HG02623 (cell line): ENCODE results near the gene TMEM132C.
"Not testable (repeated sequence)": the region's sequence is repeated elsewhere in the genome, so short reads cannot be mapped to it uniquely, and the experiment has no call there.

ENCODE experiments used
- ATAC-seq: cut with Tn5 transposase; IDR thresholded peaks from one replicate; pipeline ENCODE4 v1.9.1; 2021; ENCODE audit warnings: moderate library complexity; ENCODE audit not compliant: unreplicated experiment

TMEM132C gene

DNA sequence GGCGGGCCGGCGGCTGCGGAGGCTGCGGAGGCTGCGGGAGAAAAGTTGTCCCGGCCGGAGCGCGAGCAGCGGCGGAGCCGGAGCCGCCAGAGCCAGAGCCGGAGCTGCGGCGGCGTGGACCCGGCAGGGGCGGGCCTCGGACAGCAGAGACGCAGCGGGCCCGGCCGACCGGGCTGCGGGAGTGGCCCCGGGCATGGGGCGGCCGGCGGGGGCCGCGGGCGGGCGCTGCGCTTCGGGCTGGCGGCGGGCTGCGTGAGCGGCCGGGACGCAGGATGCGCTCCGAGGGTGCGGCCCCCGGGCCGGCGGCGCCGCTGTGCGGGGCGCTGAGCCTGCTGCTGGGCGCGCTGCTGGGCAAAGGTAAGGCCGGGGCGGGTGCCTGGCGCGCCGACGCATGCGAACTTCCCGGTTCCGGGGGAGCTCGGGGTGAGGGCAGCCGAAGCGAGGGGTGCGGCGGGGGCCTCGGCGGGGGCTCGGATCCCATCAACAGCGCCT lies at the start of gene TMEM132C:
Gene TMEM132C (plus strand): TSS at position 40 of the 492 bp plus-strand sequence. CDS start 233 bp downstream, at position 273.
- no peak for ATAC-seq

- no peak for ATAC-seq
Observed at GRCh38 chr12:128224226-128224625, 42.7 kb upstream of the TMEM132C start.

- ATAC-seq = no peak
Observed at GRCh38 chr12:128228581-128228980, 38.4 kb upstream of the TMEM132C start.

DNA sequence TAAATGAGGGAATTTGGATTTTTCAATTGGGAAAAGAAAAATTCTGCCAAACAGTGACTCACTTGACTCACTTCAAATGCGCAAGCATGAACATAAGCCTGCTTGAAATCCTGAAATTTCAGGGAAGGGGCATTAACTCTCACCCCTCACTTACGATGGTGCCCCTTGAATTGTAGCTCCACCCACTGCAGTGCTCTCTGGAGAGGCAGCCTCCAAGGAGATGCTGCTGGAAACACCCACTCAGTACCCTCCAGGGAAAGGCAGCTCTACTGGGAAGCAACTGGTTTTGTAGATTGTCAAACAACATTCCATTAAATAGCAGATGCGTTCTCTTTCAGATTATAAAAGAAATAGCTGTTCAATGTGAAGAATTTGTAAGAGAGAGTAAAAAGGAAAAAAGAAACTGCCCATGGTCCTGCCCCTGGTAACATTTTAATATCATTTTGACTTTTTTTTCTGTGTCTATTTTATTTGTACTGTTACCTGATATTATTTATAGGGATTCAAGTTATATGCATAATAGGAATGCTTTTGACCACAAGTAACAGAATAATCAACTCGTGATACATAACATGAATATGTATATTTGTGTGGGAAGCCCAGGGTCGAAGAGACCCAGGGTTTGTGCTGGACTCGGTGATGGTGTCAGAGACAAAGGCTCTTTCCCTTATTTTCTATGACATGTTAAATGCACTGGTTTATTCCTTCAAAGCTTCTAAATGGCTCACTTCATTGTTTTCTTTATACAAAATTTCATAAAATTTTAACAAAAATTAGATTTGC lies 31.1 kb upstream of the TMEM132C start:
- no peak for ATAC-seq

DNA sequence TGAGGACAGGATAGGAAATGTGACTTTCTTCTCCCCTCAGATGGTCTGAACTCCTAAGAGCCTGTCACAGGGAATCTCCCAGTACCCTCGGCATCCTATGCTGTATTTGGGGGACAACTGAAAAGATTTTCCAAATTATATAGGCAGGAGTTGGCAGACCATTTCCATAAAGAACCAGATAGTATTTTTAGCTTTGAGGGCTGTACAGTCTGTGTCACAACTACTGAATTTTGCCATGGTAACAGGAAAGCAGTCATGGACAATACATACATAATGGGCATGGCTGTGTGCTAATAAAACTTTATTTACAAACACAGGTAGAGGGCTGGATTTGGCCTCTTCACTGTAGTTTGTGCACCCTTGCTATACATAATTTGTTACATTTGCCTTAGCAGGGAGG lies 30.4 kb upstream of the TMEM132C start:
- ATAC-seq = no peak

DNA sequence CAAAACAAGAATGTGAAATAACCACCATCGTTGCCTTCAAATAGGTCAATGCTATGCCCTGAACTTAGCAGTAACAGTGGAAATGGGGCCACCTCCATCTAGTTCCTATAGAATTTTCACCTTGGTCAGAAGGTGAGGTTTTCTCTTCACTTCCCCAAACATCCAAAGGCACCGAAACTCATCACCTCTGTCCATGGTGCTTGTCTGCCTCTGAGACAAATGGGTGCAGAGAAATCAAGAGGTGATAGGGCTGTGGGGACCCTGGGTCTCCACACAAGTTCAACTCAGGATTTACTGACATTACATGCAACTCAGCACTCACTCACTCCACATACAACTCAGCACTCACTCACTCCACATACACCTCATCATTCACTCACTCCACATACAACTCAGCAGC lies 26.2 kb upstream of the TMEM132C start:
- ATAC-seq = no peak

- ATAC-seq = no peak
Observed at GRCh38 chr12:128245121-128245520, 21.8 kb upstream of the TMEM132C start.

DNA sequence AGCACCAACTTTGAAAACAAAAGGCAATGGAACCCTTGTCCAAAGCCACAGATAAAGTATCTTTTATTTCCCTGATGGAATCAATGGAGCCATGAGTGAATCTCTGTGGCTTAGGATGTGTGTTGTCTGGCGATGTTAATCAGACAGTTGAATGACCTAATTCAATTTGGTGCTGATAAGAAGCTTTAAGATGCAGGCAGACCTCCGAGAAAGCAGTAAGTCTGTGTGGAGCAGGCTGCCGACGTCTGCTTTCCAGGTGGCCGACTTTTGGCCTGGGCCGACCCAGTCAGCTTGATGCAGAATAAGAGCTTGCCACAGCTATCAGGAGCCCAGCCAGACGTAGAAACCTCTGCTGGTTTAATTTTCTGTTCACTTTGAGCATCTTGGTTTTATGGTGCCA lies 21.1 kb upstream of the TMEM132C start:
- no peak for ATAC-seq

- no peak for ATAC-seq
Observed at GRCh38 chr12:128250096-128250495, 16.9 kb upstream of the TMEM132C start.

DNA sequence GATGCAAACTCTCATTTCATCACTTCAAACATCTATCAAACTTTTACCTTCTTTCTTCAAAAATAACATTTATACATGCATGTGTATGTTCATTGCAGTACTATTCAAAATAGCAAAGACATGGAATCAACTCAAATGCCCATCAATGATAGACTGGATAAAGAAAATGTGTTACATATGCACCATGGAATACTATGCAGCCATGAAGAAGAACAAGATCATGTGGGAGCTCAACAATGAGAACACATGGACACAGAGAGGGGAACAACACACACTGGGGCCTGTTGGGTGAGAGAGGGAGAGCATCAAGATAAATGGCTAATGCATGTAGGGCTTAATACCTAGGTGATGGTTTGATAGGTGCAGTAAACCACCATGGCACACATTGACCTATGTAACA lies 13.1 kb upstream of the TMEM132C start:
- ATAC-seq = not testable (repeated sequence)

DNA sequence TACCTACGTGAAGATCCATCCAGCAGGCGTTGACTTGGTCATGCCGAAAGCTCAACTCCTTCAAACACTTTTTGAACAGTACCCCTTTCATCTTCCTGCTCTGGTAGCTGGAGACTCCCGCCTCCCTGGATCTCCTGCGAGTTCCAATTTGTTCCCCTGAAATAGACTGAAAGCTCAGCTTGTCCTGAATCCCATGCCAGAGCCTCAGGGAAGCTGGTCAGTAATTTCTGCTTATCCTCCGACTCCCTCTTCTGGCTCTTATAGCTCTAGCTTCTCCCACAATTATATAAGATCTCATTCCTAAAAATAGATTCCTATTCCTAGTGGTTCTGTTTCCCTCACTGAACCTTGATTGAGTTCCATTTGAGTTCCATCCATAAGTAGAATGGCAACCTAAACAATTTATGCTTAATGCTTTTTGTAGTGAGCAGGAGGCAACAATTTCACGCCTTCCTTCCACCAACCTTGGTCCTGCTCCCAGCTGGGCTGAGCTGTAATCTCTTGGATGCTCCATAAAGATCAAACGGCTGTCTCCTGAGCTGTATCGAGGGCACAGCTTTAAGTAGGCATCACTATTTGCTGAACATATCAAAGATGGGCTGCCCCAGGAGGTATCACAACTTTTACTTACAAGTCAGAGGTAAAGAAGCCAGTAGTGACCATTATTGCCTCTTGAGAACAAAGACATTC lies 8.0 kb upstream of the TMEM132C start:
- ATAC-seq = no peak

DNA sequence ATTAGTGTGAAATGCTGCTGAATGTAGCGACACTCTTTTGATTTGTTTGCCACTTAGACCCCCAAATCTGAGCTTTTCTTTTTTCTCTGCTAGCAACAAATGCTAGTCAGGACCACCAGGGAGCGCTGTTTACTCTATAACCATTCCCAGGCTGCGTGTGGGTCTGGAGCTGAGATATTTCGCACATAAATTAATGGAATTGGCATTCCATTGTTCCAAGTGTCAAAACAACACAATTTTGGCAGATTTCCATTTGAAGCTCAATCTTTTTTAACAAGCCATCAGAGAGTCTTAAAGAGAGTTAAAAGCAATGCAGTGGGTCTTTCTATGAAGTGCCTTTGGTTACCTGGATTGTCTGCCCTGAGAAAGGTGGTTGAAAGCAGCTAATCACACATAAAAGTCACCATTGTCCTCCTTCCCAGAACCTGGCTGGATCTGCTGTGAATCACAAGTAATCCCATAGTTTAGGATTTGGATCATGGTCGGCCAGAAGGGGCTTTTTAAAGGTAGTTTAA lies 7.4 kb upstream of the TMEM132C start:
- ATAC-seq = no peak

GRCh38 chr12:128261757-128262156 lies 5.2 kb upstream of the TMEM132C start:
- ATAC-seq = no peak

GRCh38 chr12:128265566-128265965 lies 1.4 kb upstream of the TMEM132C start:
- no peak for ATAC-seq

DNA sequence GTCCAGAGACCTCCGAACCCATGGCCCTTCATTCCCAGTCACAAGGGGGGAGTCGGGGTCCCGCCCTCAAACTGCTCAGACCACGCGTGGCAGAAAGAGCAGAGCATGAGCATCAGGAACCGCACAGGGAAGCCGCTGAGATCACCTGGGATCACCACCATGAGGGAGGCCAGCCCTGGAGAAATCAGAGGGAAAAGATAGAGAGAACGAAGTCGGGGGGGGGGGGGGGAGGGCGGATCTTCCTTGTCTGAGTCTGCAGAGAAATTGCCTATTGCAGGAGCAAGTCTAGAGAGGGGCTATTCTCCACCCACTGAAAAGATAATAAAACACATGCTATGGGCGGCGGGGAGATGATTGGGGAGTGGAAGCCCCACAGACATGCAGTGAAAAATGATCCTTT lies 884 bp upstream of the TMEM132C start:
- no peak for ATAC-seq

DNA sequence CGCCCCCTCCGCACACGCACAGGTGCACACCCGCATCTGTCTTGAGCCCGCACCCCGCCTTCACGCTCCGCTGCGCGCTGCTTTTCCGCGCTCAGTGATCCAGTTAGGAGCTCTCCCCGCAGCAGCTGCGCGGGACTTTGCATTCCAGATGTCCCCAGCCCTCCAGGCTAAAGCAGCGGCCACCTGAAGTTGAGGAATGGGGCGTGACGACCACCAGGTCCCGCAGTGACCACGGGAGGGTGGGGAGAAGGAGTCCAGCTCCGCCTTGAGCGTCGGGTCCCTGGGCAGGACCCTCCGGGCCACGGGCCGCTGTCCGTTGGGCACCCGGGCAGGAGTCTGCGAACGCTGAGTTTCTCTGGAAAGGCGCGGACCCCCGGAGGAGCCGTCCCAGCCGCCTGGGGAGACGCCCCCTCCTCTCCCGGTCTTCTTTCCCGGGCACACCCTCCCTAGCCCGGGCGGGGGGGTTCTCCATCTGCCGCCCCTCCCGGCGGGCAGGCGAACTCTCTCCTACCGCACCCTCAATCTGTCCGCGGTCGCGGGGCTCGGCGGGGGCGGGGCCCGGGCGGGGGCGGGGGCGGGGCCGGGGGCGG lies 334 bp upstream of the TMEM132C start:
- no peak for ATAC-seq

DNA sequence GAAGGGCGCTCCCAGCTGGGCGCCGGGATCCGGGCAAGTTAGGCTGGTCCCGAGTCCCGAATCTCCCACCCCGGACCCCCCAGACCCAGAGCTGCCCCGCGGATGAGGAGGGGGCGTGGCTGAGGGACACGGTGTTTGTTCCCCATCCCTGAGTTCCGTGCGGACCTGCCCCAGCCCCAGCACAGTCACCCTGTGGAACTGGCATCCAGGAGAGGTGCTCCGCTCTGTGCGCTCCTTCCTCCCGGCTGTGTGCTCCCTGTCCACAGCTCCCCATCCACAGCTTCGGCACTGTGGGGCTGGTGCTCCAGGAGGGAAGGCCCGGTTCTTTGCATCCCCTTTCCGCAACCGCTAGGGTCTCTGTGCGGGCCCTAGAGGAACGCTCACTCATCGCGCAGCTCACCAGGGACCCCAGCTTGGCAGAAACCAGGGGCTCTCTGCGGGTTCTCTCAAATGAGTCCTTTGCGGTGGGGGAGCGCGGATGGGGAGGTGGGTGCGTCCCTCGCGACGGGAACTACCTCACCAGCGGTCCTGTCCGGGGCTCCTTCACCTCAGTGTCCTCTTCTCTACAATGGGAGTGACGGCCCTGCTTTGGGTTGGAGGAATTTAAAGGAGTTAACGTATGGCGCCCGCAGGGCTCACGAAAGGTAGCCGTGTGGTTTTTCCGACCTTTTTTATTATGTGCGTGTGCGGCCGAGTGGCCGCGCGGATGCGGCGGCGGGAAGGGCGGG lies 845 bp downstream of the TMEM132C start:
- ATAC-seq = no peak

- ATAC-seq = no peak
Observed at GRCh38 chr12:128268379-128268995, 1.5 kb downstream of the TMEM132C start.

GRCh38 chr12:128269181-128269591 lies 2.2 kb downstream of the TMEM132C start:
- ATAC-seq = no peak

DNA sequence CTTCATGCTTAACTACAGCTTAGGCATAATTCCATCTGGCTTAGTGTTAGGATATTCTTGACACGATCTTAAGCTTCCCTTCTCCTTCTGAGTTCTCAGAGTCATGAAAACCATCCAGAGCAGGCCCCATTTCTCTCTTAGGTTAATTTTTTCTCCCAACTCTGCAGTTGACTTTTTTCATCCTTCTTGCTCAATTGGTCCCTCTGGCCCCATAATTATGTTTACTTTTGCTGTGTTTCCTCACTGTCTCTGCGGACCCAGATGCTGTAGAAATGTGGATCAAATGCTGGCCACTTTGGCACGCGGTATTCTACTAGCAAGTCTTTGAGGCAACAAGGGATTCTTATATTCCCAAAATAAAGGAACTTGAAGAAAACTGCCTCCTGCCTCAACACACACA lies 9.5 kb downstream of the TMEM132C start:
- ATAC-seq = no peak

DNA sequence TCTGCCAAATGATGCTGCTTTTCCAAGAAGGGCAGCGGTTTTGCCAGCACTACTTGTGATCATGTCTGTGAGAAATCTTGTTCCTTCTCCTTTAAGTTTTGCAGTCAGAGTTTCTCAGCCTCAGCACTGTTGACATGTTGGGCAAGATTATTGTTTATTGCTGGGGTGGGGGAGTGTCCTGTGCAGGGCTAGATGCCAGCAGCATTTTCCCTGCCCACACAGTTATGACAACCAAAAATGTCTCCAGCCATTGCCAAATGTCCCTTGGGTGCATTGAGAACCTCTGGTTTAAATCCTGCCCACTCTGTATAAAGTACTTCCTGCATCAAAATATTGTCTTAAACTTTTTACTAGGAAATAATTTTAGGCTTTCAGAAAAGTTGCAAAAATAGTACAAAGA lies 20.0 kb downstream of the TMEM132C start:
- ATAC-seq = no peak
